MM.1S (cell line): Measurements from ENCODE around the gene GAREM1.

Experiments
- CTCF ChIP-seq: fragments of 300-600 bp; sonication (generic); IDR thresholded peaks from 2 replicates; pipeline ENCODE4 v1.5.1; 2016; ENCODE audit warnings: antibody characterized with exemption, low read length, mixed read lengths
- EZH2phosphoT487 ChIP-seq: fragments of 300-600 bp; sonication (generic); IDR thresholded peaks from 2 replicates; pipeline ENCODE4 v1.6.1; 2018; ENCODE audit warnings: antibody characterized with exemption, low read length

- TF ChIP-seq CTCF (no peak), EZH2phosphoT487 (no peak)
Measured at GRCh38 chr18:32242395-32242794, 228.3 kb downstream of the GAREM1 start.
